Mammary epithelial cell (primary cell): ENCODE data around the gene HSPBAP1.

Source experiments
- CTCF ChIP-seq, 2 donors: IDR thresholded peaks in 1 of 2; conservative IDR thresholded peaks in 1 of 2; 2 replicates each; pipeline ENCODE4 v1.5.1; 2011 to 2012; ENCODE audit warnings: inconsistent platforms in 2 of 2, low read length in 2 of 2, mild to moderate bottlenecking in 2 of 2, control low read depth in 1 of 2, low read depth in 1 of 2; ENCODE audit not compliant: insufficient read depth in 1 of 2; ENCODE audit errors: extremely low read depth in 1 of 2
- EZH2 ChIP-seq: IDR thresholded peaks from 2 replicates; pipeline ENCODE4 v1.6.1; 2012; ENCODE audit warnings: low read length, inconsistent platforms, borderline replicate concordance

GRCh38 chr3:122816587-122816986 lies 23.0 kb upstream of the HSPBAP1 start:
- TF ChIP-seq EZH2 (no peak), CTCF (conservative IDR thresholded peaks at IDR 0.05 in 1 of 2, IDR thresholded peaks at IDR 0.05 in 1 of 2; ENCODE audit: extremely low read depth in 1 of 2, insufficient read depth in 1 of 2, low read depth in 1 of 2, low read length in 2 of 2) (no peak)
